Panc1 (cell line): ENCODE measurements around the gene SAMD1. TPM values are rescaled to one million over a fixed set of nuclear protein-coding genes. Genes with fewer than 3 reads are reported as not detected.

Source experiments
- ATAC-seq: fragments of 200-7000 bp; cut with Tn5 transposase; 2 replicates; pipeline ENCODE4 v1.9.1; 2020; ENCODE audit warnings: mild to moderate bottlenecking, moderate library complexity
- BruUV-seq: library from RNA; stranded (reverse); fragments of 400-500 nt; replicated peaks from 2 replicates; lab custom pipeline; 2021; lab: Mats Ljungman, UMichigan
- CTCF ChIA-PET: fragments of 300-600 bp; sonication (Branson Sonifier 250); formaldehyde crosslinking; loops from one replicate; lab custom pipeline; 2022; ENCODE audit warnings: antibody characterized with exemption; lab: Charles Lee
- POLR2A ChIA-PET: fragments of 300-600 bp; sonication (Branson Sonifier 250); formaldehyde crosslinking; loops from one replicate; lab custom pipeline; 2022; ENCODE audit warnings: antibody characterized with exemption; lab: Charles Lee
- DNase-seq: peaks from one replicate; pipeline ENCODE4 v3.0.0-alpha.2; 2010; ENCODE audit warnings: low read depth, low spot score
- H3K27ac ChIP-seq: 2 replicates; pipeline ENCODE4 v1.5.1; 2011; ENCODE audit warnings: mild to moderate bottlenecking, low read length, inconsistent platforms
- H3K27me3 ChIP-seq: fragments of 200-500 bp; sonication (Bioruptor generic); 2 replicates; pipeline ENCODE4 v1.6.0; 2014; ENCODE audit warnings: low read length, inconsistent platforms; ENCODE audit not compliant: control insufficient read depth, insufficient read depth
- H3K36me3 ChIP-seq: fragments of 200-500 bp; sonication (Bioruptor generic); 2 replicates; pipeline ENCODE4 v1.5.1; 2014; ENCODE audit warnings: inconsistent platforms, mild to moderate bottlenecking, low read length, moderate library complexity; ENCODE audit not compliant: control insufficient read depth, insufficient read depth
- H3K4me1 ChIP-seq: 2 replicates; pipeline ENCODE4 v1.5.1; 2011; ENCODE audit warnings: inconsistent platforms, mild to moderate bottlenecking, low read length, moderate library complexity; ENCODE audit not compliant: control insufficient read depth, insufficient read depth
- H3K4me3 ChIP-seq, 2 experiments: 2 replicates each; pipeline ENCODE4 v1.5.1; 2011 to 2012; ENCODE audit warnings: low read depth in 2 of 2, low read length in 2 of 2, mild to moderate bottlenecking in 2 of 2, inconsistent platforms in 1 of 2, moderate library complexity in 1 of 2
- H3K9me3 ChIP-seq: fragments of 200-500 bp; sonication (Bioruptor generic); 2 replicates; pipeline ENCODE4 v1.5.1; 2014; ENCODE audit warnings: low read depth, mild to moderate bottlenecking, inconsistent platforms, low read length, moderate library complexity; ENCODE audit not compliant: control insufficient read depth, insufficient read depth
- POLR2AphosphoS5 ChIP-seq: IDR thresholded peaks from 2 replicates; pipeline ENCODE4 v1.6.1; 2012; ENCODE audit warnings: mild to moderate bottlenecking, low read depth, low read length, moderate library complexity
- REST ChIP-seq, 2 experiments: IDR thresholded peaks; 2 replicates each; pipeline ENCODE4 v1.6.1; 2011 to 2012; ENCODE audit warnings: low read depth in 2 of 2, control low read depth in 1 of 2, low read length in 1 of 2, mild to moderate bottlenecking in 1 of 2, moderate library complexity in 1 of 2; ENCODE audit not compliant: insufficient read depth in 1 of 2
- TCF7L2 ChIP-seq: IDR thresholded peaks from 2 replicates; pipeline ENCODE4 v1.6.1; 2011; ENCODE audit warnings: mild to moderate bottlenecking, low read depth, low read length, inconsistent platforms
- in situ Hi-C: cut with HindIII; loops from 2 replicates; pipeline ENCODE4 v1.10.0; 2016; ENCODE audit warnings: low sequenced_read_pairs, low pct_unique_long_range_greater_than_20kb
- intact Hi-C: fragments of 100-400 bp; cut with micrococcal nuclease; formaldehyde crosslinking; loops from one replicate; pipeline ENCODE4 v1.10.0; 2022; ENCODE audit not compliant: unreplicated experiment
- total RNA-seq: library from RNA; stranded (reverse); gene quantifications from one replicate; pipeline ENCODE4 v1.2.1, GENCODE V29; 2021; ENCODE audit not compliant: unreplicated experiment
- TF ChIP-seq, protein P1 (sequence below): fragments of 450-650 bp; IDR thresholded peaks from 2 replicates; pipeline ENCODE4 v1.5.1; 2017; ENCODE audit warnings: mild to moderate bottlenecking

SAMD1 gene
- total RNA-seq, 1 experiment from 2014 or later: 82.0 TPM

- TF ChIP-seq REST (IDR thresholded peaks at IDR 0.05; ENCODE audit: insufficient read depth in 1 of 2, low read depth in 2 of 2, low read length in 1 of 2) (no peak), POLR2AphosphoS5 (no peak), TCF7L2 (no peak)
- TF ChIP-seq, protein P1, sequence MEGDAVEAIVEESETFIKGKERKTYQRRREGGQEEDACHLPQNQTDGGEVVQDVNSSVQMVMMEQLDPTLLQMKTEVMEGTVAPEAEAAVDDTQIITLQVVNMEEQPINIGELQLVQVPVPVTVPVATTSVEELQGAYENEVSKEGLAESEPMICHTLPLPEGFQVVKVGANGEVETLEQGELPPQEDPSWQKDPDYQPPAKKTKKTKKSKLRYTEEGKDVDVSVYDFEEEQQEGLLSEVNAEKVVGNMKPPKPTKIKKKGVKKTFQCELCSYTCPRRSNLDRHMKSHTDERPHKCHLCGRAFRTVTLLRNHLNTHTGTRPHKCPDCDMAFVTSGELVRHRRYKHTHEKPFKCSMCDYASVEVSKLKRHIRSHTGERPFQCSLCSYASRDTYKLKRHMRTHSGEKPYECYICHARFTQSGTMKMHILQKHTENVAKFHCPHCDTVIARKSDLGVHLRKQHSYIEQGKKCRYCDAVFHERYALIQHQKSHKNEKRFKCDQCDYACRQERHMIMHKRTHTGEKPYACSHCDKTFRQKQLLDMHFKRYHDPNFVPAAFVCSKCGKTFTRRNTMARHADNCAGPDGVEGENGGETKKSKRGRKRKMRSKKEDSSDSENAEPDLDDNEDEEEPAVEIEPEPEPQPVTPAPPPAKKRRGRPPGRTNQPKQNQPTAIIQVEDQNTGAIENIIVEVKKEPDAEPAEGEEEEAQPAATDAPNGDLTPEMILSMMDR: no peak
- Histone ChIP-seq H3K9me3 (no peaks in the 10 kb centered on the region), H3K27ac (peak overlapping the region; percentile 70), H3K4me3 (peak overlapping the region; percentile 71 to 86), H3K4me1 (peaks cover 6% of the 10 kb centered on the region), H3K36me3 (no peaks in the 10 kb centered on the region), H3K27me3 (no peaks in the 10 kb centered on the region)
- CTCF ChIA-PET: interaction anchor here (0.6 kb wide), 1 partner anchor 258 kb away, joined by 12 read pairs; no protein-coding TSS in a partner anchor
- ATAC-seq (peak; percentile 58), DNase-seq (no peak)
- intact Hi-C loops (no loop called here), in situ Hi-C loops (no loop called here)
- no TSS peak for BruUV-seq
- POLR2A ChIA-PET: interaction anchor here (0.6 kb wide), 1 partner anchor 12 kb away, joined by 10 read pairs; no protein-coding TSS in a partner anchor
These were observed 8.5 kb downstream of the SAMD1 start for GRCh38 chr19:14081797-14082674.

GRCh38 chr19:14080887-14081796 lies 9.4 kb downstream of the SAMD1 start:
- H3K9me3 ChIP-seq: no peaks in the 10 kb centered on the region
- H3K4me3 ChIP-seq: peak overlapping the region; percentile 71 to 86
- peaks cover 6% of the 10 kb centered on the region for H3K4me1 ChIP-seq
- ChIA-PET CTCF (interaction anchor here (0.6 kb wide), 2 partner anchors 122 to 318 kb away, joined by 3 to 4 read pairs; no protein-coding TSS in a partner anchor), POLR2A (interaction anchor here (0.6 kb wide), 2 partner anchors 12 to 53 kb away, joined by 3 to 10 read pairs; no protein-coding TSS in a partner anchor)
- BruUV-seq: no TSS peak
- no peaks in the 10 kb centered on the region for H3K27me3 ChIP-seq
- TF ChIP-seq POLR2AphosphoS5 (peak; percentile 67), TCF7L2 (no peak)
- DNase-seq (peak; percentile 97), ATAC-seq (peak; percentile 94)
- peak overlapping the region; percentile 90 for H3K27ac ChIP-seq
- in situ Hi-C loops (no loop called here), intact Hi-C loops (no loop called here)
- H3K36me3 ChIP-seq: no peaks in the 10 kb centered on the region
